K562 (cell line): Measurements from ENCODE around the gene EML1. TPM values are rescaled to one million over a fixed set of nuclear protein-coding genes. Genes with fewer than 3 reads are reported as not detected.

Experiments used
- ATAC-seq: fragments of 200-7000 bp; cut with Tn5 transposase; 3 replicates; pipeline ENCODE4 v1.9.1; 2020; ENCODE audit warnings: moderate library complexity
- BruUV-seq: library from RNA; stranded (reverse); fragments of 400-500 nt; replicated peaks from 2 replicates; lab custom pipeline; 2021; lab: Mats Ljungman, UMichigan
- CTCF ChIA-PET: fragments of 300-600 bp; formaldehyde crosslinking; extraction: SDS; loops from one replicate; lab custom pipeline; 2021; ENCODE audit warnings: low intra/inter-chr PET ratio; lab: Yijun Ruan, JAX
- POLR2A ChIA-PET: fragments of 300-600, 350-650 bp; sonication (Branson Sonifier 250); formaldehyde crosslinking; extraction: SDS; loops from one replicate; lab custom pipeline; 2021; ENCODE audit warnings: antibody characterized with exemption, inconsistent platforms; lab: Yijun Ruan, JAX
- DNase-seq, 4 experiments: peaks; one replicate each; pipeline versions ENCODE4 v3.0.0 to v3.0.0-alpha.2; 2011 to 2018; ENCODE audit warnings: low spot score in 3 of 4, mixed read lengths in 3 of 4; ENCODE audit errors: extremely low read depth in 1 of 4
- FAIRE-seq: peaks from 2 replicates; lab custom pipeline; 2011; peaks lifted over from hg19 to GRCh38; lab: Jason Lieb, UNC
- H2AFZ ChIP-seq: 2 replicates; pipeline ENCODE4 v1.6.0; 2011; ENCODE audit warnings: low read depth, low read length, control low read depth, inconsistent platforms
- H3K27ac ChIP-seq: fragments of 200-600 bp; 3 replicates; pipeline ENCODE4 v1.8.0; 2011; ENCODE audit warnings: low read depth, mild to moderate bottlenecking, control low read depth, inconsistent platforms, low read length, moderate library complexity, mixed read lengths; ENCODE audit errors: extremely low read depth
- H3K27me3 ChIP-seq, 2 experiments: fragments of 300-600 bp in 1 of 2; 2 replicates in 1 of 2; 3 replicates in 1 of 2; pipeline versions ENCODE4 v1.6.0 to v1.8.0; 2011; ENCODE audit warnings: inconsistent platforms in 2 of 2, low read length in 2 of 2, mild to moderate bottlenecking in 1 of 2, mixed read lengths in 1 of 2, moderate library complexity in 1 of 2; ENCODE audit not compliant: control insufficient read depth in 2 of 2, insufficient read depth in 2 of 2
- H3K36me3 ChIP-seq: fragments of 300-600 bp; 3 replicates; pipeline ENCODE4 v1.8.0; 2011; ENCODE audit warnings: mild to moderate bottlenecking, low read length, inconsistent platforms; ENCODE audit not compliant: control insufficient read depth, insufficient read depth
- H3K4me1 ChIP-seq, 2 experiments: fragments of 200-600 bp in 1 of 2; replicated peaks in 1 of 2; 2 replicates in 1 of 2; 3 replicates in 1 of 2; pipeline versions ENCODE4 v1.5.1 to v1.8.0; 2011; ENCODE audit warnings: inconsistent platforms in 2 of 2, low read length in 2 of 2, mild to moderate bottlenecking in 1 of 2, mixed read lengths in 1 of 2, moderate library complexity in 1 of 2; ENCODE audit not compliant: control insufficient read depth in 2 of 2, insufficient read depth in 2 of 2
- H3K4me2 ChIP-seq: 2 replicates; pipeline ENCODE4 v1.6.1; 2011; ENCODE audit warnings: low read length, control low read depth, inconsistent platforms, mixed read lengths; ENCODE audit not compliant: insufficient read depth
- H3K4me3 ChIP-seq: fragments of 200-600 bp; sonication (generic), shearing (Covaris generic); 2 replicates; pipeline ENCODE4 v1.5.1; 2016; ENCODE audit warnings: control low read depth, inconsistent platforms
- H3K79me2 ChIP-seq: fragments of 200-600 bp; 3 replicates; pipeline ENCODE4 v1.8.0; 2011; ENCODE audit warnings: low read length, inconsistent platforms; ENCODE audit not compliant: control insufficient read depth, insufficient read depth
- H3K9ac ChIP-seq, 2 experiments: 2 replicates each; pipeline versions ENCODE4 v1.6.0 to v1.6.1; 2011; ENCODE audit warnings: low read depth in 2 of 2, low read length in 2 of 2, control low read depth in 1 of 2, inconsistent platforms in 1 of 2, mild to moderate bottlenecking in 1 of 2, mixed read lengths in 1 of 2; ENCODE audit not compliant: insufficient read depth in 1 of 2
- H3K9me1 ChIP-seq: one replicate; pipeline ENCODE4 v1.6.0; 2011; ENCODE audit warnings: inconsistent platforms, mild to moderate bottlenecking, low read length, moderate library complexity; ENCODE audit not compliant: control insufficient read depth, insufficient read depth
- H3K9me3 ChIP-seq: replicated peaks from 2 replicates; pipeline ENCODE4 v1.5.1; 2011; ENCODE audit warnings: low read depth, low read length, inconsistent platforms; ENCODE audit not compliant: control insufficient read depth, insufficient read depth
- H4K20me1 ChIP-seq: replicated peaks from 2 replicates; pipeline ENCODE4 v1.6.1; 2011; ENCODE audit warnings: low read length, inconsistent platforms, mixed read lengths; ENCODE audit not compliant: control insufficient read depth, insufficient read depth
- ASH1L ChIP-seq: fragments of 450-650 bp; IDR thresholded peaks from 2 replicates; pipeline ENCODE4 v1.6.1; 2018; ENCODE audit warnings: borderline replicate concordance, mild to moderate bottlenecking, low read depth; ENCODE audit not compliant: partially characterized antibody
- CBX5 ChIP-seq: IDR thresholded peaks from 2 replicates; pipeline ENCODE4 v1.6.1; 2014; ENCODE audit warnings: low read depth, borderline replicate concordance
- COPS2 ChIP-seq: fragments of 450-650 bp; conservative IDR thresholded peaks from 2 replicates; pipeline ENCODE4 v1.6.1; 2016; ENCODE audit warnings: mild to moderate bottlenecking, moderate library complexity
- ELK3 ChIP-seq: fragments of 450-650 bp; formaldehyde crosslinking; IDR thresholded peaks from 2 replicates; pipeline ENCODE4 v1.4.0; 2020; ENCODE audit warnings: mild to moderate bottlenecking
- FOXJ2 ChIP-seq: fragments of 200-800 bp; sonication (Bioruptor generic); IDR thresholded peaks from 2 replicates; pipeline ENCODE4 v1.6.1; 2016; ENCODE audit warnings: missing genetic modification characterization, missing compliant biosample characterization
- FOXK2 ChIP-seq, 2 experiments: fragments of 450-650 bp; IDR thresholded peaks in 1 of 2; conservative IDR thresholded peaks in 1 of 2; 2 replicates each; pipeline ENCODE4 v1.6.1; 2016; ENCODE audit warnings: low read depth in 2 of 2, mild to moderate bottlenecking in 1 of 2
- FOXM1 ChIP-seq, 2 experiments: fragments of 450-650 bp in 1 of 2; sonication (generic) in 1 of 2; formaldehyde crosslinking in 1 of 2; IDR thresholded peaks; 2 replicates each; pipeline versions ENCODE4 v1.6.1 to v1.9.0; 2017 to 2022; ENCODE audit warnings: low read depth in 2 of 2, mild to moderate bottlenecking in 2 of 2, missing genetic modification reagents in 1 of 2, moderate library complexity in 1 of 2
- HBP1 ChIP-seq: fragments of 450-650 bp; formaldehyde crosslinking; IDR thresholded peaks from 2 replicates; pipeline ENCODE4 v1.4.0; 2022; ENCODE audit warnings: missing genetic modification characterization
- HDAC2 ChIP-seq: fragments of 450-650 bp; IDR thresholded peaks from 2 replicates; pipeline ENCODE4 v1.6.1; 2016; ENCODE audit warnings: mild to moderate bottlenecking
- HNRNPL ChIP-seq: fragments of 200-400 bp; formaldehyde crosslinking; IDR thresholded peaks from 2 replicates; pipeline ENCODE4 v1.6.1; 2017; ENCODE audit warnings: low read depth, mild to moderate bottlenecking, low read length
- KDM5B ChIP-seq: fragments of 200-600 bp; sonication (generic); IDR thresholded peaks from 2 replicates; pipeline ENCODE4 v1.6.1; 2012; ENCODE audit warnings: low read depth, mild to moderate bottlenecking, moderate library complexity, low read length, control low read depth, inconsistent platforms; ENCODE audit not compliant: insufficient replicate concordance
- NFATC3 ChIP-seq: fragments of 450-650 bp; IDR thresholded peaks from 2 replicates; pipeline ENCODE4 v1.6.1; 2017; ENCODE audit warnings: mild to moderate bottlenecking
- NR4A1 ChIP-seq, 2 experiments: fragments of 250-450 bp in 1 of 2; fragments of 450-650 bp in 1 of 2; sonication (Bioruptor Pico) in 1 of 2; IDR thresholded peaks; 2 replicates each; pipeline versions ENCODE4 v1.4.0 to v1.6.1; 2016 to 2020; ENCODE audit warnings: mild to moderate bottlenecking in 2 of 2, missing compliant biosample characterization in 1 of 2, missing genetic modification characterization in 1 of 2, moderate library complexity in 1 of 2
- SAFB2 ChIP-seq: fragments of 200-400 bp; formaldehyde crosslinking; IDR thresholded peaks from 2 replicates; pipeline ENCODE4 v1.6.1; 2018; ENCODE audit warnings: borderline replicate concordance, low read length, low read depth, moderate library complexity; ENCODE audit not compliant: severe bottlenecking
- ZNF165 ChIP-seq: fragments of 250-450 bp; sonication (Bioruptor Pico); IDR thresholded peaks from 2 replicates; pipeline ENCODE4 v1.4.0; 2020; ENCODE audit warnings: borderline replicate concordance
- ZNF175 ChIP-seq: fragments of 200-800 bp; sonication (Bioruptor generic); IDR thresholded peaks from 2 replicates; pipeline ENCODE4 v1.6.1; 2016; ENCODE audit warnings: low read depth, mild to moderate bottlenecking, missing genetic modification characterization, missing compliant biosample characterization
- ZNF224 ChIP-seq: sonication (generic); formaldehyde crosslinking; IDR thresholded peaks from 2 replicates; pipeline ENCODE4 v1.8.0; 2022; ENCODE audit warnings: mild to moderate bottlenecking, missing genetic modification reagents
- WGBS: fragments of 100-300 bp; shearing (Covaris generic); methylation state at CpG from one replicate; pipeline ENCODE4 v1.1.6; 2016; ENCODE audit warnings: low coverage, mixed read lengths; ENCODE audit not compliant: insufficient coverage; ENCODE audit errors: missing lambda C conversion rate; 5-methylcytosine and 5-hydroxymethylcytosine counted together
- in situ Hi-C: fragments of 300-500 bp; cut with MboI; formaldehyde crosslinking; loops from 4 replicates; pipeline ENCODE4 v1.15.0; 2018; ENCODE audit warnings: inconsistent platforms, mixed read lengths
- intact Hi-C: fragments of 100-400 bp; cut with micrococcal nuclease; formaldehyde crosslinking; loops from 2 replicates; pipeline ENCODE4 v1.14.2; 2022
- polyA plus RNA-seq, 8 experiments: library from polyadenylated mRNA; depleted of rRNA in 4 of 8; stranded (reverse) in 5 of 8; unstranded in 3 of 8; fragments of >200 nt; fragmentation: Nextera tagmentation in 2 of 8; fragmentation: Illumina TruSeq in 1 of 8; extraction: Ambion mirVana in 2 of 8; extraction: Trizol in 1 of 8; gene quantifications; 2 replicates each; pipeline versions ENCODE4 v1.2.1 to v1.2.3, GENCODE V29; 2011 to 2014; ENCODE audit warnings: inconsistent platforms in 1 of 8, missing spikeins in 1 of 8
- total RNA-seq, 7 experiments: library from RNA; depleted of rRNA in 6 of 7; stranded (reverse); fragments of >200 nt in 6 of 7; fragmentation: Illumina TruSeq in 2 of 7; extraction: Trizol in 2 of 7; gene quantifications; 2 replicates each; pipeline versions ENCODE4 v1.2.1 to v1.2.3, GENCODE V29; 2011 to 2021; ENCODE audit warnings: low replicate concordance in 1 of 7
- TF ChIP-seq, protein P1 (sequence below): conservative IDR thresholded peaks from 2 replicates; pipeline ENCODE4 v1.6.1; 2011; ENCODE audit warnings: low read depth, mild to moderate bottlenecking, low read length; ENCODE audit not compliant: control insufficient read depth

EML1 gene
- total and polyA plus RNA-seq, 9 of the 15 experiments (the other 6 are each of a cell fraction or from before 2014, with no cell fraction given) = 0.01 to 0.35 (median 0.07) TPM; not detected in 2

GRCh38 chr14:99853206-99853605 lies 60.0 kb downstream of the EML1 start:
- no peak overlapping the region for H3K4me3 ChIP-seq
- 0% methylated on average over 1 of the region's 5 CpGs for WGBS
- intact Hi-C loops (no loop called here), in situ Hi-C loops (no loop called here)
- DNase-seq = no peak
- no peak overlapping the region for H3K9ac ChIP-seq
- H3K9me3 ChIP-seq = no peaks in the 10 kb centered on the region
- BruUV-seq = no TSS peak
- H4K20me1 ChIP-seq = no peaks in the 10 kb centered on the region
- no peaks in the 10 kb centered on the region for H3K36me3 ChIP-seq
- ChIA-PET POLR2A (no interaction called here), CTCF (no interaction called here)
- H3K27me3 ChIP-seq = peaks cover 11 to 30% of the 10 kb centered on the region in 2 experiments; a peak in 3 of 5 replicates
- H3K4me2 ChIP-seq = no peak overlapping the region
- no peak for TF ChIP-seq HBP1
- TF ChIP-seq NFATC3 = no peak
- TF ChIP-seq FOXM1 (IDR thresholded peaks at IDR 0.05; ENCODE audit: low read depth) = no peak
- no peak for TF ChIP-seq FOXM1 (CRISPR knock-in tag; IDR thresholded peaks at IDR 0.05; ENCODE audit: low read depth)
- no peak for TF ChIP-seq CBX5
- no peak for TF ChIP-seq ZNF165 (CRISPR knock-in tag)
- TF ChIP-seq HNRNPL = no peak
- TF ChIP-seq ASH1L = no peak
- TF ChIP-seq, protein P1, sequence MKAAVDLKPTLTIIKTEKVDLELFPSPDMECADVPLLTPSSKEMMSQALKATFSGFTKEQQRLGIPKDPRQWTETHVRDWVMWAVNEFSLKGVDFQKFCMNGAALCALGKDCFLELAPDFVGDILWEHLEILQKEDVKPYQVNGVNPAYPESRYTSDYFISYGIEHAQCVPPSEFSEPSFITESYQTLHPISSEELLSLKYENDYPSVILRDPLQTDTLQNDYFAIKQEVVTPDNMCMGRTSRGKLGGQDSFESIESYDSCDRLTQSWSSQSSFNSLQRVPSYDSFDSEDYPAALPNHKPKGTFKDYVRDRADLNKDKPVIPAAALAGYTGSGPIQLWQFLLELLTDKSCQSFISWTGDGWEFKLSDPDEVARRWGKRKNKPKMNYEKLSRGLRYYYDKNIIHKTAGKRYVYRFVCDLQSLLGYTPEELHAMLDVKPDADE = no peak
- no peak for TF ChIP-seq ELK3 (CRISPR knock-in tag)
- TF ChIP-seq FOXJ2 (tag) = no peak
- no peak for TF ChIP-seq NR4A1 (CRISPR knock-in tag; IDR thresholded peaks at IDR 0.05)
- no peak for TF ChIP-seq NR4A1 (tag; IDR thresholded peaks at IDR 0.05)
- TF ChIP-seq ZNF175 (CRISPR knock-in tag) = no peak
- TF ChIP-seq HDAC2 = no peak
- no peak for TF ChIP-seq COPS2
- no peak for TF ChIP-seq ZNF224 (CRISPR knock-in tag)
- no peak for TF ChIP-seq FOXK2 (conservative IDR thresholded peaks at IDR 0.05 in 1 of 2, IDR thresholded peaks at IDR 0.05 in 1 of 2; ENCODE audit: low read depth in 2 of 2)
- no peak for TF ChIP-seq KDM5B
- no peak for TF ChIP-seq SAFB2
- no peak for ATAC-seq
- no peaks in the 10 kb centered on the region for H3K4me1 ChIP-seq
- no peak for FAIRE-seq
- no peak overlapping the region for H3K27ac ChIP-seq
- H2AFZ ChIP-seq = no peak overlapping the region
- no peaks in the 10 kb centered on the region for H3K9me1 ChIP-seq
- H3K79me2 ChIP-seq = no peaks in the 10 kb centered on the region
